Tibial nerve (tissue), 4 donors: ENCODE measurements around the gene RUNDC3A. TPM values are rescaled to one million over a fixed set of nuclear protein-coding genes. Genes with fewer than 3 reads are reported as not detected.
A peak's percentile ranks its signal among the peaks of the same experiment; 100 is the strongest.

ENCODE experiments used
- DNase-seq, 2 donors: peaks; one replicate each; pipeline ENCODE4 v3.0.0-alpha.2; 2019; ENCODE audit warnings: low spot score in 2 of 2
- H3K27ac ChIP-seq, 4 donors: fragments of 200-600 bp; sonication (generic) in 3 of 4; one replicate each; pipeline ENCODE4 v1.5.1; 2017 to 2019; ENCODE audit warnings: mild to moderate bottlenecking in 1 of 4
- H3K27me3 ChIP-seq, 2 donors: fragments of 200-600 bp; sonication (generic) in 1 of 2; one replicate each; pipeline versions ENCODE4 v1.5.1 to v1.6.0; 2017 to 2019
- H3K36me3 ChIP-seq, 3 donors: fragments of 200-600 bp; sonication (generic); one replicate each; pipeline ENCODE4 v1.5.1; 2018 to 2019
- H3K4me1 ChIP-seq, 4 donors: fragments of 200-600 bp; sonication (generic) in 3 of 4; one replicate each; pipeline ENCODE4 v1.5.1; 2017 to 2019
- H3K4me3 ChIP-seq, 4 donors: fragments of 200-600 bp; sonication (generic) in 3 of 4; one replicate each; pipeline ENCODE4 v1.5.1; 2017 to 2019; ENCODE audit warnings: mild to moderate bottlenecking in 1 of 4, moderate library complexity in 1 of 4
- H3K9me3 ChIP-seq, 4 donors: fragments of 200-600 bp; sonication (generic) in 3 of 4; one replicate each; pipeline ENCODE4 v1.5.1; 2017 to 2019
- CTCF ChIP-seq, 5 experiments: fragments of 200-600 bp in 3 of 5; fragments of 450-650 bp in 2 of 5; sonication (generic) in 3 of 5; IDR thresholded peaks; one replicate each; pipeline ENCODE4 v1.5.1; 2016 to 2019; ENCODE audit warnings: antibody characterized with exemption in 5 of 5, mild to moderate bottlenecking in 3 of 5, moderate library complexity in 2 of 5
- EP300 ChIP-seq, 2 donors: sonication (generic); formaldehyde crosslinking; IDR thresholded peaks; one replicate each; pipeline ENCODE4 v1.6.1; 2017; ENCODE audit warnings: antibody characterized with exemption in 2 of 2, mild to moderate bottlenecking in 1 of 2
- POLR2A ChIP-seq, 2 donors: fragments of 450-650 bp; IDR thresholded peaks; one replicate each; pipeline ENCODE4 v1.6.1; 2017; ENCODE audit warnings: antibody characterized with exemption in 2 of 2, mild to moderate bottlenecking in 2 of 2, moderate library complexity in 2 of 2
- WGBS, 2 donors: methylation state at CpG; one replicate each; pipeline ENCODE4 v1.1.5; 2018; 5-methylcytosine and 5-hydroxymethylcytosine counted together
- total RNA-seq, 4 donors: library from RNA; depleted of rRNA; stranded (reverse); fragments of >200 nt; gene quantifications; one replicate each; pipeline ENCODE4 v1.1.0, GENCODE V29; 2016

The RUNDC3A gene
- total RNA-seq, 4 donors from 2014 or later = not detected

GRCh38 chr17:44279666-44280391 is 28.6 kb upstream of the RUNDC3A start:
- Histone ChIP-seq H3K4me3 (no peak overlapping the region), H3K27ac (peak overlapping the region in 3 of 4 donors; percentile 60 to 74 (median 70)), H3K4me1 (peaks cover 0 to 22% (median 10%) of the 10 kb centered on the region in 4 donors), H3K36me3 (no peaks in the 10 kb centered on the region), H3K27me3 (no peaks in the 10 kb centered on the region), H3K9me3 (no peaks in the 10 kb centered on the region)
- peak; percentile 37 to 41 for DNase-seq
- 27 to 29% methylated on average over 20 of the region's 20 CpGs for WGBS, 2 donors
- TF ChIP-seq CTCF (IDR thresholded peaks at IDR 0.05) (peak in 1 of 5 experiments; percentile 23), EP300 (IDR thresholded peaks at IDR 0.05) (peak in 1 of 2 donors; percentile 61), POLR2A (IDR thresholded peaks at IDR 0.05) (no peak)

GRCh38 chr17:44280392-44280937 is 27.9 kb upstream of the RUNDC3A start:
- no peak for DNase-seq
- H3K4me3 ChIP-seq = no peak overlapping the region
- TF ChIP-seq POLR2A (IDR thresholded peaks at IDR 0.05) (no peak), EP300 (IDR thresholded peaks at IDR 0.05) (no peak), CTCF (IDR thresholded peaks at IDR 0.05) (no peak)
- peaks cover 0 to 22% (median 10%) of the 10 kb centered on the region in 4 donors for H3K4me1 ChIP-seq
- peak overlapping the region in 2 of 4 donors; percentile 70 to 74 for H3K27ac ChIP-seq
- H3K27me3 ChIP-seq = no peaks in the 10 kb centered on the region
- H3K9me3 ChIP-seq = no peaks in the 10 kb centered on the region
- 71 to 73% methylated on average over 10 to 12 of the region's 12 CpGs for WGBS, 2 donors
- no peaks in the 10 kb centered on the region for H3K36me3 ChIP-seq

- 96% methylated on average over 2 of the region's 2 CpGs for WGBS, 2 donors
- Histone ChIP-seq H3K36me3 (no peaks in the 10 kb centered on the region), H3K27ac (no peak overlapping the region), H3K4me1 (peaks cover 0 to 22% (median 10%) of the 10 kb centered on the region in 4 donors), H3K27me3 (no peaks in the 10 kb centered on the region), H3K9me3 (no peaks in the 10 kb centered on the region), H3K4me3 (no peak overlapping the region)
- TF ChIP-seq POLR2A (IDR thresholded peaks at IDR 0.05) (no peak), EP300 (IDR thresholded peaks at IDR 0.05) (no peak), CTCF (IDR thresholded peaks at IDR 0.05) (no peak)
- DNase-seq = no peak
Observed at GRCh38 chr17:44281570-44281969, 26.8 kb upstream of the RUNDC3A start.

- H3K4me1 ChIP-seq = peaks cover 0 to 22% (median 10%) of the 10 kb centered on the region in 4 donors
- H3K36me3 ChIP-seq = no peaks in the 10 kb centered on the region
- no peak overlapping the region for H3K4me3 ChIP-seq
- 69 to 79% methylated on average over 3 of the region's 3 CpGs for WGBS, 2 donors
- no peaks in the 10 kb centered on the region for H3K9me3 ChIP-seq
- no peak overlapping the region for H3K27ac ChIP-seq
- no peaks in the 10 kb centered on the region for H3K27me3 ChIP-seq
- TF ChIP-seq CTCF (IDR thresholded peaks at IDR 0.05) (no peak), POLR2A (IDR thresholded peaks at IDR 0.05) (no peak), EP300 (IDR thresholded peaks at IDR 0.05) (no peak)
- DNase-seq = no peak
Observed at GRCh38 chr17:44282264-44282663, 26.1 kb upstream of the RUNDC3A start.

- WGBS, 2 donors = 82 to 85% methylated on average over 8 of the region's 8 CpGs
- Histone ChIP-seq H3K27ac (no peak overlapping the region), H3K4me3 (no peak overlapping the region), H3K27me3 (peaks cover 0 to 2% of the 10 kb centered on the region in 2 donors), H3K4me1 (peaks cover 0 to 22% (median 10%) of the 10 kb centered on the region in 4 donors), H3K9me3 (no peaks in the 10 kb centered on the region), H3K36me3 (no peaks in the 10 kb centered on the region)
- no peak for DNase-seq
- TF ChIP-seq POLR2A (IDR thresholded peaks at IDR 0.05) (no peak), CTCF (IDR thresholded peaks at IDR 0.05) (no peak), EP300 (IDR thresholded peaks at IDR 0.05) (no peak)
Observed at GRCh38 chr17:44283344-44284023, 24.9 kb upstream of the RUNDC3A start.
